Mesenchymal stem cell (in vitro differentiated cells and primary cell): ENCODE results near the gene GAMT.

Experiments used
- DNase-seq: peaks from one replicate; pipeline ENCODE4 v3.0.0-alpha.2; 2013
- H2AFZ ChIP-seq: one replicate; pipeline ENCODE4 v1.6.1; 2013; ENCODE audit warnings: low read depth, mild to moderate bottlenecking, control low read depth, inconsistent platforms, low read length, moderate library complexity
- H2AK5ac ChIP-seq: 2 replicates; pipeline ENCODE4 v1.6.1; 2013; ENCODE audit warnings: low read length, moderate library complexity, mild to moderate bottlenecking, inconsistent platforms; ENCODE audit not compliant: severe bottlenecking
- H2BK120ac ChIP-seq: one replicate; pipeline ENCODE4 v1.6.1; 2013; ENCODE audit warnings: low read depth, mild to moderate bottlenecking, inconsistent platforms, low read length, moderate library complexity
- H2BK12ac ChIP-seq, 2 experiments: one replicate each; pipeline ENCODE4 v1.6.1; 2013; ENCODE audit warnings: inconsistent platforms in 2 of 2, low read length in 2 of 2, mild to moderate bottlenecking in 2 of 2, moderate library complexity in 2 of 2, control low read depth in 1 of 2
- H2BK15ac ChIP-seq: one replicate; pipeline ENCODE4 v1.6.1; 2013; ENCODE audit warnings: mild to moderate bottlenecking, low read depth, inconsistent platforms; ENCODE audit not compliant: poor library complexity, severe bottlenecking
- H2BK5ac ChIP-seq: 2 replicates; pipeline ENCODE4 v1.6.1; 2013; ENCODE audit warnings: low read depth, mild to moderate bottlenecking, low read length, control low read depth, inconsistent platforms; ENCODE audit not compliant: poor library complexity, severe bottlenecking
- H3K14ac ChIP-seq, 2 experiments: one replicate each; pipeline ENCODE4 v1.6.1; 2013; ENCODE audit warnings: inconsistent platforms in 2 of 2, low read length in 2 of 2, control low read depth in 1 of 2, mild to moderate bottlenecking in 1 of 2, moderate library complexity in 1 of 2
- H3K18ac ChIP-seq, 2 experiments: one replicate each; pipeline ENCODE4 v1.6.1; 2013; ENCODE audit warnings: inconsistent platforms in 2 of 2, low read length in 2 of 2, control low read depth in 1 of 2, low read depth in 1 of 2, mild to moderate bottlenecking in 1 of 2
- H3K23ac ChIP-seq, 2 experiments: one replicate each; pipeline ENCODE4 v1.6.1; 2013; ENCODE audit warnings: inconsistent platforms in 2 of 2, low read length in 2 of 2, mild to moderate bottlenecking in 2 of 2, moderate library complexity in 2 of 2, control low read depth in 1 of 2
- H3K27ac ChIP-seq: 2 replicates; pipeline ENCODE4 v1.5.1; 2013; ENCODE audit warnings: mild to moderate bottlenecking, moderate library complexity, low read length, control low read depth, inconsistent platforms; ENCODE audit not compliant: poor library complexity, severe bottlenecking
- H3K27me3 ChIP-seq, 2 experiments: 2 replicates each; pipeline versions ENCODE4 v1.6.1 to v1.7.0; 2013; ENCODE audit warnings: low read length in 2 of 2, mild to moderate bottlenecking in 2 of 2, moderate library complexity in 2 of 2, control low read depth in 1 of 2, inconsistent platforms in 1 of 2; ENCODE audit not compliant: control insufficient read depth in 1 of 2, insufficient read depth in 1 of 2
- H3K36me3 ChIP-seq, 2 experiments: 2 replicates each; pipeline versions ENCODE4 v1.6.1 to v1.7.0; 2013; ENCODE audit warnings: low read length in 2 of 2, control low read depth in 1 of 2, inconsistent platforms in 1 of 2, low read depth in 1 of 2, mild to moderate bottlenecking in 1 of 2; ENCODE audit not compliant: insufficient read depth in 2 of 2, control insufficient read depth in 1 of 2
- H3K4ac ChIP-seq, 2 experiments: one replicate each; pipeline ENCODE4 v1.6.1; 2013; ENCODE audit warnings: inconsistent platforms in 2 of 2, low read length in 2 of 2, mild to moderate bottlenecking in 2 of 2, moderate library complexity in 2 of 2, control low read depth in 1 of 2, low read depth in 1 of 2
- H3K4me1 ChIP-seq: 2 replicates; pipeline ENCODE4 v1.6.1; 2013; ENCODE audit warnings: low read depth, low read length, control low read depth; ENCODE audit not compliant: control insufficient read depth, insufficient read depth
- H3K4me2 ChIP-seq: 2 replicates; pipeline ENCODE4 v1.6.1; 2013; ENCODE audit warnings: low read length, mild to moderate bottlenecking, inconsistent platforms; ENCODE audit not compliant: poor library complexity, severe bottlenecking
- H3K4me3 ChIP-seq, 2 experiments: 2 replicates each; pipeline versions ENCODE4 v1.5.1 to v1.7.0; 2013; ENCODE audit warnings: low read length in 2 of 2, mild to moderate bottlenecking in 2 of 2, control low read depth in 1 of 2, low read depth in 1 of 2; ENCODE audit not compliant: insufficient read depth in 1 of 2
- H3K79me1 ChIP-seq: replicated peaks from 2 replicates; pipeline ENCODE4 v1.6.1; 2013; ENCODE audit warnings: mild to moderate bottlenecking, control low read depth, low read length, inconsistent platforms; ENCODE audit not compliant: poor library complexity, severe bottlenecking
- H3K9ac ChIP-seq: 2 replicates; pipeline ENCODE4 v1.7.0; 2013; ENCODE audit warnings: mild to moderate bottlenecking, low read length, moderate library complexity
- H3K9me3 ChIP-seq: 2 replicates; pipeline ENCODE4 v1.7.0; 2013; ENCODE audit warnings: mild to moderate bottlenecking, low read length; ENCODE audit not compliant: control insufficient read depth
- H4K8ac ChIP-seq: one replicate; pipeline ENCODE4 v1.6.1; 2013; ENCODE audit warnings: inconsistent platforms, mild to moderate bottlenecking, low read length, moderate library complexity
- H4K91ac ChIP-seq: one replicate; pipeline ENCODE4 v1.6.1; 2013; ENCODE audit warnings: mild to moderate bottlenecking, low read length, inconsistent platforms
- WGBS: methylation state at CpG from one replicate; pipeline ENCODE4 v1.1.7; 2013; ENCODE audit warnings: mixed read lengths; 5-methylcytosine and 5-hydroxymethylcytosine counted together

The GAMT gene

DNA sequence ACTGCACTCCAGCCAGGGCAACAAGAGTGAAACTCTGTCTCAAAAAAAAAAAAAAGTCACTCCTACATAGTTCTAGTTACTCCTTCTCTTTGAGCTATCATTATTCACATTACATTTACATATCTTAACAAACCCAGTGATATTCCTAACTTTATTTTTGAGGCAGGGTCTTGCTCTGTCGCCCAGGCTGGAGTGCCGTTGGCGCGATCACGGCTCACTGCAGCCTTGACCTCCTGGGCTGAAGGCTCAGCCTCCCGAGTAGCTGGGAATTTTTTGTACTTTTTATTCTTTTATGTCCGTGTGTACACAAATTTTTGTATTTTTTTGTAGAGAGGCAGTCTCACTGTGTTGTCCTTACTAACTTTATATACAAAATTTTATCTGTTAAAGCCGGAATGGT, 36.3 kb upstream of the GAMT start:
- no peak overlapping the region for H2BK12ac ChIP-seq
- H4K8ac ChIP-seq, result no peak overlapping the region
- no peaks in the 10 kb centered on the region for H3K27me3 ChIP-seq
- H3K18ac ChIP-seq, result no peak overlapping the region
- H3K23ac ChIP-seq, result no peak overlapping the region
- H2BK15ac ChIP-seq, result no peak overlapping the region
- peaks cover 27% of the 10 kb centered on the region for H3K4me1 ChIP-seq
- DNase-seq, result no peak
- H3K9ac ChIP-seq, result peak overlapping the region; percentile 94
- no peak overlapping the region for H2AK5ac ChIP-seq
- 93% methylated on average over 6 of the region's 8 CpGs for WGBS
- H3K4me3 ChIP-seq, result peak overlapping the region in 1 of 2 experiments; percentile 93
- H3K27ac ChIP-seq, result peak overlapping the region; percentile 11
- no peak overlapping the region for H3K14ac ChIP-seq
- H3K4me2 ChIP-seq, result peak overlapping the region; percentile 24
- no peak overlapping the region for H4K91ac ChIP-seq
- H2BK5ac ChIP-seq, result no peak overlapping the region
- H3K4ac ChIP-seq, result no peak overlapping the region
- H2AFZ ChIP-seq, result no peak overlapping the region
- peaks cover 31% of the 10 kb centered on the region for H3K79me1 ChIP-seq
- H3K36me3 ChIP-seq, result peaks cover 62 to 67% of the 10 kb centered on the region in 2 experiments
- H3K9me3 ChIP-seq, result no peaks in the 10 kb centered on the region
- H2BK120ac ChIP-seq, result no peak overlapping the region

- H3K4me1 ChIP-seq, result peaks cover 17% of the 10 kb centered on the region
- WGBS, result 93% methylated on average over 21 of the region's 21 CpGs
- no peak overlapping the region for H3K4me2 ChIP-seq
- no peak overlapping the region for H3K23ac ChIP-seq
- no peak overlapping the region for H4K8ac ChIP-seq
- DNase-seq, result no peak
- H3K18ac ChIP-seq, result no peak overlapping the region
- H2BK15ac ChIP-seq, result no peak overlapping the region
- H2AK5ac ChIP-seq, result no peak overlapping the region
- no peak overlapping the region for H3K9ac ChIP-seq
- no peak overlapping the region for H2BK12ac ChIP-seq
- H3K9me3 ChIP-seq, result no peaks in the 10 kb centered on the region
- no peak overlapping the region for H3K27ac ChIP-seq
- no peak overlapping the region for H2BK120ac ChIP-seq
- H3K4ac ChIP-seq, result no peak overlapping the region
- H3K4me3 ChIP-seq, result no peak overlapping the region
- no peak overlapping the region for H2AFZ ChIP-seq
- peaks cover 37% of the 10 kb centered on the region for H3K79me1 ChIP-seq
- H3K36me3 ChIP-seq, result peaks cover 55 to 62% of the 10 kb centered on the region in 2 experiments
- no peaks in the 10 kb centered on the region for H3K27me3 ChIP-seq
- no peak overlapping the region for H3K14ac ChIP-seq
- no peak overlapping the region for H2BK5ac ChIP-seq
- H4K91ac ChIP-seq, result no peak overlapping the region
Measured at GRCh38 chr19:1435378-1435989, 34.1 kb upstream of the GAMT start.

- no peak overlapping the region for H2AFZ ChIP-seq
- H3K9ac ChIP-seq, result no peak overlapping the region
- H3K4me3 ChIP-seq, result no peak overlapping the region
- no peak overlapping the region for H4K8ac ChIP-seq
- H2BK5ac ChIP-seq, result no peak overlapping the region
- no peaks in the 10 kb centered on the region for H3K9me3 ChIP-seq
- H2AK5ac ChIP-seq, result no peak overlapping the region
- H3K4me2 ChIP-seq, result no peak overlapping the region
- H3K4me1 ChIP-seq, result peaks cover 9% of the 10 kb centered on the region
- DNase-seq, result no peak
- H2BK15ac ChIP-seq, result no peak overlapping the region
- H3K27me3 ChIP-seq, result no peaks in the 10 kb centered on the region
- H3K79me1 ChIP-seq, result peaks cover 44% of the 10 kb centered on the region
- no peak overlapping the region for H3K27ac ChIP-seq
- H4K91ac ChIP-seq, result no peak overlapping the region
- 94% methylated on average over 38 of the region's 39 CpGs for WGBS
- no peak overlapping the region for H3K4ac ChIP-seq
- no peak overlapping the region for H3K14ac ChIP-seq
- no peak overlapping the region for H3K18ac ChIP-seq
- H2BK120ac ChIP-seq, result no peak overlapping the region
- H3K36me3 ChIP-seq, result peaks cover 55 to 62% of the 10 kb centered on the region in 2 experiments
- no peak overlapping the region for H3K23ac ChIP-seq
- no peak overlapping the region for H2BK12ac ChIP-seq
Measured at GRCh38 chr19:1434577-1435060, 33.3 kb upstream of the GAMT start.

GRCh38 chr19:1434040-1434366, 32.7 kb upstream of the GAMT start:
- H2AK5ac ChIP-seq, result no peak overlapping the region
- H3K4me2 ChIP-seq, result no peak overlapping the region
- no peak overlapping the region for H3K27ac ChIP-seq
- no peak for DNase-seq
- no peak overlapping the region for H3K23ac ChIP-seq
- no peak overlapping the region for H3K4ac ChIP-seq
- no peak overlapping the region for H3K9ac ChIP-seq
- H3K18ac ChIP-seq, result no peak overlapping the region
- no peak overlapping the region for H2BK15ac ChIP-seq
- over 99% methylated on average over 17 of the region's 17 CpGs for WGBS
- no peak overlapping the region for H2BK12ac ChIP-seq
- H3K36me3 ChIP-seq, result peaks cover 58 to 64% of the 10 kb centered on the region in 2 experiments
- H2BK120ac ChIP-seq, result no peak overlapping the region
- no peak overlapping the region for H3K14ac ChIP-seq
- no peak overlapping the region for H4K8ac ChIP-seq
- H2BK5ac ChIP-seq, result no peak overlapping the region
- H2AFZ ChIP-seq, result no peak overlapping the region
- no peaks in the 10 kb centered on the region for H3K27me3 ChIP-seq
- H3K79me1 ChIP-seq, result peaks cover 51% of the 10 kb centered on the region
- no peaks in the 10 kb centered on the region for H3K9me3 ChIP-seq
- H3K4me1 ChIP-seq, result peaks cover 7% of the 10 kb centered on the region
- H3K4me3 ChIP-seq, result no peak overlapping the region
- H4K91ac ChIP-seq, result no peak overlapping the region
